NCI-H345 (cell line): ENCODE results near the gene GNAS-AS1.

ENCODE experiments used
- DNase-seq: peaks from one replicate; lab custom pipeline; 2025; lab: John Stamatoyannopoulos, UW

The GNAS-AS1 gene

GRCh38 chr20:58855506-58856389, 5.0 kb upstream of the GNAS-AS1 start:
- no peak for DNase-seq

DNA sequence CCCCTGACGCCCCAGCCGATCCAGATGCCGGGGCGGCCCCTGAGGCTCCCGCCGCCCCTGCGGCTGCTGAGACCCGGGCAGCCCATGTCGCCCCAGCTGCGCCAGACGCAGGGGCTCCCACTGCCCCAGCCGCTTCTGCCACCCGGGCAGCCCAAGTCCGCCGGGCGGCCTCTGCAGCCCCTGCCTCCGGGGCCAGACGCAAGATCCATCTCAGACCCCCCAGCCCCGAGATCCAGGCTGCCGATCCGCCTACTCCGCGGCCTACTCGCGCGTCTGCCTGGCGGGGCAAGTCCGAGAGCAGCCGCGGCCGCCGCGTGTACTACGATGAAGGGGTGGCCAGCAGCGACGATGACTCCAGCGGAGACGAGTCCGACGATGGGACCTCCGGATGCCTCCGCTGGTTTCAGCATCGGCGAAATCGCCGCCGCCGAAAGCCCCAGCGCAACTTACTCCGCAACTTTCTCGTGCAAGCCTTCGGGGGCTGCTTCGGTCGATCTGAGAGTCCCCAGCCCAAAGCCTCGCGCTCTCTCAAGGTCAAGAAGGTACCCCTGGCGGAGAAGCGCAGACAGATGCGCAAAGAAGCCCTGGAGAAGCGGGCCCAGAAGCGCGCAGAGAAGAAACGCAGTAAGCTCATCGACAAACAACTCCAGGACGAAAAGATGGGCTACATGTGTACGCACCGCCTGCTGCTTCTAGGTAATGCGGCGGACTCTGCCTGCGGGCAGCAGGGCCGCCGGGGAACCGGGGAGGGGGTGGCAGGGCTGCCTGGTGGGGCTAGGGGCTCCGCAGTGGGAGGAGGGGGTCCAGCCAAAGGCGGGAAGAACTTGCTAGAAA, 4.2 kb upstream of the GNAS-AS1 start:
- DNase-seq, result no peak

- no peak for DNase-seq
These were observed 3.4 kb upstream of the GNAS-AS1 start for GRCh38 chr20:58853976-58854637.

DNA sequence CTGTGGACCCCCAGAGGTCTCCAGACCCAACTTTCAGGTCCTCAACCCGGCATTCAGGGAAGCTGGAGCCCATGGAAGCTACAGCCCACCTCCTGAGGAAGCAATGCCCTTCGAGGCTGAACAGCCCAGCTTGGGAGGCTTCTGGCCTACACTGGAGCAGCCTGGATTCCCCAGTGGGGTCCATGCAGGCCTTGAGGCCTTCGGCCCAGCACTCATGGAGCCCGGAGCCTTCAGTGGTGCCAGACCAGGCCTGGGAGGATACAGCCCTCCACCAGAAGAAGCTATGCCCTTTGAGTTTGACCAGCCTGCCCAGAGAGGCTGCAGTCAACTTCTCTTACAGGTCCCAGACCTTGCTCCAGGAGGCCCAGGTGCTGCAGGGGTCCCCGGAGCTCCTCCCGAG, 2.8 kb upstream of the GNAS-AS1 start:
- DNase-seq, result no peak

DNA sequence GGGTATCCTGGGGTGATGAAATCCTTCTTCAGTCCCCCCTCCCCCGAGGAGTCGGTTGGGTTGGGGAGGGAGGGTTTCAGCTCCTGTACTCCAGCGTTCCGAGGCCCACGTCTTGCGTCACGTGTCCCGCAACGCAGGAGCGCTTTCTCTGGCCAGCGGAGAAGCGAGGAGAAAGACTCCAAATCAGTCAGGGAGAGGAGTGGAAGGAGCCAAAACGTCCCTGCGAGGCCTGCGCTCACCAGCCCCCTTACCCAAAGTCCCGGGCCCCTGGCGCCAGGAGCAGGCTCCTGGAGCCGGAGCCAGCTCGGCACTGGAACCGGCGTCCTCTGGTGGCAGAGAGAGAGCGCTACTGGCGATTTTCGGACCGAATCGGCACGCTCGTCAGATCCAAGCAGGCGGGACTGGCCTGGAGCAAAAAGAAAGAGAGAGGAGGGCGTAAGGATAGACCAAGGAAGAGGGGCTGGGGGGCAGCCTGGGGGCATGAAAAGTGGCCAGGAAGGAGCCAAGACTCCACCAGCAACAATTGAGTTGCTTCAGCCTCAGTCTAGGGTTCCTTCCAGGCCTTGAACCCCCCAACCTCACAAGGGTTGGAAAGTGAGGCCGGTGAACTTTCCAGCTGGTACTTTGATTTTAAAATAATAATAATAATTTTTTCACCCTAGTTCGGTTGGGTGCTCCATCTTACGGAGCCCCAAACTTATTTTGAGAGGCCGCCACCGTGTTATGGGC, 2.0 kb upstream of the GNAS-AS1 start, which contains the start of gene GNAS:
TSS of gene GNAS (plus strand) at position 174 of the 729 bp plus-strand sequence.
- DNase-seq, result no peak

GRCh38 chr20:58851969-58852458, 1.3 kb upstream of the GNAS-AS1 start:
- no peak for DNase-seq

GRCh38 chr20:58851221-58851968, 693 bp upstream of the GNAS-AS1 start:
- no peak for DNase-seq

- DNase-seq, result no peak
These were observed 3.2 kb downstream of the GNAS-AS1 start for GRCh38 chr20:58847463-58847862.

GRCh38 chr20:58845706-58846105, 5.0 kb downstream of the GNAS-AS1 start:
- DNase-seq, result no peak

- no peak for DNase-seq
These were observed 7.6 kb downstream of the GNAS-AS1 start for GRCh38 chr20:58843128-58843556.

DNA sequence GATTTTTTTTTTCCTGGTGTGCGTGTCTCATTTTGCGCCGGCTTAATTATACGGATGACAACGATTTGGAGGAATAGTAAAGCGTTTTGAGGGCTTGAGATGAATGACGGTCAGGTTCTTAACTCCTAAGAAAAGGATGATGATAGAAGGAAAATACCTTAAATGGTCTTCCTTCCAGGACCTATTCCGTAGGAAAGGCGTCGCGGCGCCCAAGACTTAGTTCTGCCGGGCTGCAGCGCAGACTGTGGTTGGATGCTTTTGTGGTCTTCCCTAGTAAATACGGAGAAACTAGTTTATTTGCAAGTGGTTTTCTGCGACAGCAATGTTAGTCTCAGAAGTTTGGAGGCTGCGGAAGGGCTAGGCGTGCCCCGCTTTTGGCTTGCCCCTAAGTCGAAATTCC, 8.4 kb downstream of the GNAS-AS1 start:
- DNase-seq, result no peak

DNA sequence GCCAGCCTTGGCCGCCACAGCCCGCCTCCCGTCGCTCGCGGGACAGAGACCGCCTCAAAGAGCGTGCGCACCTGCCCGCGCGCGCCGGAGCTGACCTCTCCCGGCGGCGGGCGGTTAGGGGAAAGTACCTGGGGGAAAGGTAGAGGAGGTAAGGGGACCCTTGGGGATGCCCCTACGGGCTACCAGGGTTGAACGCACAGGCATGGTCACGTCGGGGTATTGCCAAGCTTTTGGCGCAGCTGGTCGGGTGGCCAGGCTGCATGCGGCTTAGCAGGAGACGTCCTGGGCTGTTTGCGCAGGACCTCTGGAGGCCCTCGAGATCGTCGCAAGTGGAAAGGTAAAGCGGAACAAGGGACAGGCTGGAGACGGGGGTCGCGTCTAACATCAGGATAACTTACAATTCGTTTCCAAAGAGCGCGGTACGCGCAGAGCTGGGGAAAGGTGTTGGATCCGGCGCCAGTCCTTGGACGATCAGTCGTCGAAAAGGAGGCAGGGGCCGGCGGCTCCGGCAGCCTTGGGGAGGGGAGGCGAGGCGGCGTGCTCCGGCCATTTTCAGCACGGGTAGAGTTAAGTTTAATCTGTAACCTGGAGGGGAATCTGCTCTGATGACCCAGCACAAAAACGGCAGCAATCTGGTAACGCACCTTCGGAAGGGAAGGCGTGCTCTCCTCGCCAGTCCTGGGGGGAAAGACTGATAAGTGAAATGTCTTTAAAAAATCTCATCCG, 9.0 kb downstream of the GNAS-AS1 start:
- DNase-seq, result no peak

DNA sequence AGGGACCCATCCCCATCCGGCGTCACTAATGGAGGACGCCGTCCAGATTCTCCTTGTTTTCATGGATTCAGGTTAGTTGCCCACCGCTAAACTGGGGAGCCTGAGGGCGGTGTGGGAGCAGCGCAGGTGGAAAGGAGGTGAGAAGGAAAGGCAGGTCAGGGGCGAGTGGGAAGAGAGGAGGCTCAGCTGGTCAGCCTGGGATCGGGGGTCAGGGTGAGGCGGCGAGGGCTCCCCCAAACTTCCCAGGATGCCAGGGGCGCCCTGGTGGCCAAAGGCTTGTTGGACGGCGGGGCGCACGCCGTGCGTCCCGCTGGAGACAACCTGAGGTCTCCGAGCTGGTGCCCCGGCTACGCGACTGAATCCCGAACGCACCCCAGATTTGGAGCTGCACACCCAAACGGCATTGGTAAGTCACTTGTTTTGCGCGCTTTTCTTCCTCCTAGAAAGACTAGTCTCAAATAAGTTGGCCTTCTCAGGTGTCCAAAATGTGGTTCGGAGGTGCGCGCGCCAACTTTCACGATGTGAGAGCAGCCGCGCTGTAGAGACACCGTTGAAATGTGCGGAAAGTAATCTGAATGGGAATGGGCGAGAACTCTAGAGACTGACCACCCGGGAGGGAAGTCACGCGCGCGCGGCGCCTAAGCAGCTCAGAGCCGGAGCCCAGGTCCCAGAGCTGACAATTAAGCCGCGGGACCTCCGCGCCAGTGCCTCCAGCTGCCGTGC, 9.7 kb downstream of the GNAS-AS1 start:
- DNase-seq, result no peak

- no peak for DNase-seq
These were observed 10.5 kb downstream of the GNAS-AS1 start for GRCh38 chr20:58839991-58840747.

GRCh38 chr20:58839474-58839874, 11.2 kb downstream of the GNAS-AS1 start:
- DNase-seq, result no peak

GRCh38 chr20:58838174-58838573, 12.5 kb downstream of the GNAS-AS1 start:
- DNase-seq, result no peak

DNA sequence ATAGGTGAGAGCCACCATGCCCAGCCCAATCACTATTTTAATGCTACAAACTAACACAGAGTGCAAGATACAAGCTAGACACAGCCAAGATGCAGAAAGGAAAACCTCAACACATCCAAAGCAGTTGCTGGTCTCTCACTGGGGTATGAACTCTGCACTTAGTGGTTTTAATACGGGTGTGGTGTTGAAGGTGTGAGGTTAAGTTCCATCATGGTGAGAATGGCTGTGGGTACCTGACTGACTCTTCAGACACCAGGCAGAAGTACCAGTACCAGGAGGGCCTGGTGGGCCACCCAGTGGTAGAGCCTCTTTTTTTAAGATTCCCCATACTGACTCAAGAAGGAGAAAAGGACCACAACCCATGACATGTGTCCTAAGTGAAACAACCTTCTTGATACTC, 13.0 kb downstream of the GNAS-AS1 start:
- no peak for DNase-seq

DNA sequence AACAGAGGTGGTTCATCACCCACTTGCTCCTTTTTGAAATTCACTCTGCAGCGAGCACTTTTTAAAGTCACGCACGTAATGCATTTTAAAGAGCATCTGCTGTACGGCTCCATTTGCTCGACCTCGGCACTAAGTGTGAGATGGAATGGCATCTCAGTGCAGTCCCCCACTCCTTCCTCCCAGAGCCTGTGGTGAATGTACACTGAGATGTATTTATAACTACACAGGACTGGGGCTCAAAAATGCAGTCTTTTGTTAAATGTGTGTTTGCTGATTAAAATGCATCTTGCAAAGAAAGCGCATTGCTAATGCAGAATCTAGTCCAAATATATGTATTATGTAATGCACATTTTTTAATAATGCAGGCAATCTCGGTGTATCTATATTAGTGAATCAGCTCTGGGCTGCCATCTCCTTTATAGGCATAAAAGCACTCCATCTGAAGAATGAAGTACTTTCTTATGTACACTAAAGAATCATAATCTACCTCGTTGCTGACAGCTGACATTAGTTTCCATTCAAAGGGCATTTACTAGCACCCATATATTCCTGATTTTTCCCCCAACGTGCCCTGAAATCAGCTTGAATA, 14.0 kb downstream of the GNAS-AS1 start:
- no peak for DNase-seq
